ENCODE results near the gene TNFRSF19. TPM values are rescaled to one million over a fixed set of nuclear protein-coding genes. Genes with fewer than 3 reads are reported as not detected.

The TNFRSF19 gene
- total RNA-seq, 3 donors from 2014 or later (not counting 1 experiment from before 2014, with no cell fraction given): 0.07 to 0.60 (median 0.36) TPM

DNA sequence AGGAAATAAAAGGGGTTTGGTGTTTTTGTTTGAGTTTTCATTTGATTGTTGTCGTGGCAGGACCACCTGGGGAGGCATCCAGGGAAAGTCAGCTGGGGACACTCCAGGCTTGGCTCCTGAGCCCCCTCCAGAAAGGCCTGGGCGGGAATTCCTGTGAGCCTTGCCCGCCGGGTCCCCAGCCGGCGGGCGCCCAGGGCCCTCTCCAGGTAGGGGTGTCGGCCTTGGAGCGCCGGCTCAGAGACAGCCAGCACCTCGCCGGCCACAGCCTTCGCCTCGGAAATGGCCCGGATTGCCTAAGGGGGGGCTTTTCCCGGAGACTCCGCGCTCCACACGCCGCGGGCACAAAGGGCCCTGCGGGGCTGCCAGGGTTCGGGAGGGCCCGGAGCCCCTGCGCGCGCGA is 125.0 kb downstream of the TNFRSF19 start:
- peak overlapping the region; percentile 66 for H3K4me3 Mint-ChIP-seq
- intact Hi-C loops (cut with micrococcal nuclease): no loop called here
- TF ChIP-seq, protein P1, sequence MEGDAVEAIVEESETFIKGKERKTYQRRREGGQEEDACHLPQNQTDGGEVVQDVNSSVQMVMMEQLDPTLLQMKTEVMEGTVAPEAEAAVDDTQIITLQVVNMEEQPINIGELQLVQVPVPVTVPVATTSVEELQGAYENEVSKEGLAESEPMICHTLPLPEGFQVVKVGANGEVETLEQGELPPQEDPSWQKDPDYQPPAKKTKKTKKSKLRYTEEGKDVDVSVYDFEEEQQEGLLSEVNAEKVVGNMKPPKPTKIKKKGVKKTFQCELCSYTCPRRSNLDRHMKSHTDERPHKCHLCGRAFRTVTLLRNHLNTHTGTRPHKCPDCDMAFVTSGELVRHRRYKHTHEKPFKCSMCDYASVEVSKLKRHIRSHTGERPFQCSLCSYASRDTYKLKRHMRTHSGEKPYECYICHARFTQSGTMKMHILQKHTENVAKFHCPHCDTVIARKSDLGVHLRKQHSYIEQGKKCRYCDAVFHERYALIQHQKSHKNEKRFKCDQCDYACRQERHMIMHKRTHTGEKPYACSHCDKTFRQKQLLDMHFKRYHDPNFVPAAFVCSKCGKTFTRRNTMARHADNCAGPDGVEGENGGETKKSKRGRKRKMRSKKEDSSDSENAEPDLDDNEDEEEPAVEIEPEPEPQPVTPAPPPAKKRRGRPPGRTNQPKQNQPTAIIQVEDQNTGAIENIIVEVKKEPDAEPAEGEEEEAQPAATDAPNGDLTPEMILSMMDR (IDR thresholded peaks at IDR 0.05): no peak
- no peak for DNase-seq
- no peaks in the 10 kb centered on the region for H3K27me3 Mint-ChIP-seq (ENCODE audit: low read depth in 2 of 2)
- H3K36me3 Mint-ChIP-seq: no peaks in the 10 kb centered on the region
- peaks cover 11 to 21% of the 10 kb centered on the region in 2 donors for H3K4me1 Mint-ChIP-seq
- Histone ChIP-seq H3K27me3 (ENCODE audit: control insufficient read depth, insufficient read depth, low read length) (no peaks in the 10 kb centered on the region), H3K4me1 (ENCODE audit: control insufficient read depth, insufficient read depth, low read length) (peaks cover 16% of the 10 kb centered on the region), H3K27ac (ENCODE audit: low read length) (no peak overlapping the region), H3K4me3 (ENCODE audit: low read length) (no peak overlapping the region), H3K36me3 (ENCODE audit: control insufficient read depth, insufficient read depth, low read length) (no peaks in the 10 kb centered on the region), H3K9me3 (ENCODE audit: control insufficient read depth, insufficient read depth, low read length) (no peaks in the 10 kb centered on the region)
- H3K9me3 Mint-ChIP-seq: no peaks in the 10 kb centered on the region
- 89% methylated on average over 28 of the region's 28 CpGs for WGBS (ENCODE audit: insufficient coverage)
- peak overlapping the region in 1 of 2 donors; percentile 56 for H3K27ac Mint-ChIP-seq
- ATAC-seq: no peak

DNA sequence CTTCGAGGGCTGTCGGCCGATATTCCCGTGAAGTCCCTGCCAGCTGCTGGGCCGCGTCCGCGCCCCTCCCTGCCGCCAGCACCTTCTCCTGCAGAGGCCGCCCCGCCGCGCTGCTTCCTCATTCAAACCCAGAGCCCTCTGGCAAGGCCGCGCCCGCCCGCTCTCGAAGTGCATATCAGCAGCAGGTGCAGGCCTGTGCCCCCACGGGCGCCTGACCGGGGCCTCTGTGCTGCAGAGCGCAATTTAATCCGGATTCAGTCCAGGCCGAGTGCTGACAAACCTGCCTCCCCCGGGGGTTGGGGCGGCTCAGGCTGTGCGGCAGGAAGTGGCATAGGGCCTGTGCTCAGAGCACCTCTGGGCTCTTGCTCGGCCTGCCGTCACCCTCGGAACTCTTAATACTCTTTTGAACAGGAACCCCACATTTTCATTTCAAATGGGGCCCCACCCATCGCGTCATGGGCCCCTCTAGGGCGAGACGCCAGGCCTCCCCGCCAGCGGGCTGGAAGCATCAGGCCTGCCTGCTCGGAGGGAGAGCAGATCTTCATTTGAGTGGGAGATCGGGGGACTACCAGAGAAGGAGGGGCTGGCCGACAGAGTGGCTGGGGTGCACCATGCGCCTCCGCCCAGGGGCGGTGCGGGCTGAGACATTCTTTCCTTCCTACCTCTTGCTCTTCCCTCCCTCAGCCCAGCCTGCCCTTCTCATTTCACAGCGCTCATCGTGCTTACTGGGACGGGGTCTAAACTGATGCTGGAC is 125.7 kb downstream of the TNFRSF19 start:
- intact Hi-C loops (cut with micrococcal nuclease): no loop called here
- H3K27ac Mint-ChIP-seq: peak overlapping the region; percentile 82 to 91
- Histone ChIP-seq H3K27ac (ENCODE audit: low read length) (peak overlapping the region; percentile 72), H3K9me3 (ENCODE audit: control insufficient read depth, insufficient read depth, low read length) (no peaks in the 10 kb centered on the region), H3K4me3 (ENCODE audit: low read length) (peak overlapping the region; percentile 19), H3K36me3 (ENCODE audit: control insufficient read depth, insufficient read depth, low read length) (no peaks in the 10 kb centered on the region), H3K27me3 (ENCODE audit: control insufficient read depth, insufficient read depth, low read length) (no peaks in the 10 kb centered on the region), H3K4me1 (ENCODE audit: control insufficient read depth, insufficient read depth, low read length) (peaks cover 16% of the 10 kb centered on the region)
- no peaks in the 10 kb centered on the region for H3K9me3 Mint-ChIP-seq
- H3K4me3 Mint-ChIP-seq: peak overlapping the region; percentile 86
- H3K27me3 Mint-ChIP-seq (ENCODE audit: low read depth in 2 of 2): peaks cover 0 to 6% of the 10 kb centered on the region in 2 donors
- H3K36me3 Mint-ChIP-seq: no peaks in the 10 kb centered on the region
- H3K4me1 Mint-ChIP-seq: peaks cover 11 to 21% of the 10 kb centered on the region in 2 donors
- TF ChIP-seq, protein P1 (IDR thresholded peaks at IDR 0.05): no peak
- ATAC-seq (peak; percentile 93 to 97 (median 96)), DNase-seq (peak; percentile 47 to 70)
- 31% methylated on average over 46 of the region's 46 CpGs for WGBS (ENCODE audit: insufficient coverage)

DNA sequence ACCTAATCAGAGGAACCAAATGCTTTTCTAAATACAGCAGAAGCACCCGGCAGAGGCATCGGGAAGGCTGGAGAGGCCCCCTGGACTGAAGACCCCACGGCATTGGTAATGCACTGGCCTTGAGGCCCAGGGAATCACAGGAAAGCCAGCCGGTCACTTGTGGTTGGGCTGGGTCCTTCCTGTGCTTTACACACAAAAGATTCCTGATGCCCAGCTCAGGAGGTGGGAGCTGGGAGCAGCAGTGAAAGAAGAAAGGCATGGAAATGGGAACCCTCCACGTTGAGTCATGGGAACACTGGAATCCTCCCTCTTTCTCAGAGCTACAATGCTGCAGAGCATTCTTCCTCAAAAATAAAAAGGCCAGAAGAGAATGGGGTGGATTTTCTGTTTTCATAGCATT is 126.4 kb downstream of the TNFRSF19 start:
- Mint-ChIP-seq H3K9me3 (no peaks in the 10 kb centered on the region), H3K36me3 (no peaks in the 10 kb centered on the region), H3K4me3 (peak overlapping the region; percentile 86), H3K4me1 (peaks cover 11 to 21% of the 10 kb centered on the region in 2 donors), H3K27me3 (ENCODE audit: low read depth in 2 of 2) (peaks cover 0 to 11% of the 10 kb centered on the region in 2 donors), H3K27ac (peak overlapping the region; percentile 82 to 91)
- H3K9me3 ChIP-seq (ENCODE audit: control insufficient read depth, insufficient read depth, low read length): no peaks in the 10 kb centered on the region
- TF ChIP-seq, protein P1 (IDR thresholded peaks at IDR 0.05): no peak
- H3K4me3 ChIP-seq (ENCODE audit: low read length): no peak overlapping the region
- DNase-seq: no peak
- H3K27me3 ChIP-seq (ENCODE audit: control insufficient read depth, insufficient read depth, low read length): no peaks in the 10 kb centered on the region
- H3K4me1 ChIP-seq (ENCODE audit: control insufficient read depth, insufficient read depth, low read length): peaks cover 16% of the 10 kb centered on the region
- peak overlapping the region; percentile 72 for H3K27ac ChIP-seq (ENCODE audit: low read length)
- 93% methylated on average over 5 of the region's 5 CpGs for WGBS (ENCODE audit: insufficient coverage)
- ATAC-seq: no peak
- intact Hi-C loops (cut with micrococcal nuclease): no loop called here
- no peaks in the 10 kb centered on the region for H3K36me3 ChIP-seq (ENCODE audit: control insufficient read depth, insufficient read depth, low read length)
